ENCODE measurements around the gene PTPRB.

The PTPRB gene

DNA sequence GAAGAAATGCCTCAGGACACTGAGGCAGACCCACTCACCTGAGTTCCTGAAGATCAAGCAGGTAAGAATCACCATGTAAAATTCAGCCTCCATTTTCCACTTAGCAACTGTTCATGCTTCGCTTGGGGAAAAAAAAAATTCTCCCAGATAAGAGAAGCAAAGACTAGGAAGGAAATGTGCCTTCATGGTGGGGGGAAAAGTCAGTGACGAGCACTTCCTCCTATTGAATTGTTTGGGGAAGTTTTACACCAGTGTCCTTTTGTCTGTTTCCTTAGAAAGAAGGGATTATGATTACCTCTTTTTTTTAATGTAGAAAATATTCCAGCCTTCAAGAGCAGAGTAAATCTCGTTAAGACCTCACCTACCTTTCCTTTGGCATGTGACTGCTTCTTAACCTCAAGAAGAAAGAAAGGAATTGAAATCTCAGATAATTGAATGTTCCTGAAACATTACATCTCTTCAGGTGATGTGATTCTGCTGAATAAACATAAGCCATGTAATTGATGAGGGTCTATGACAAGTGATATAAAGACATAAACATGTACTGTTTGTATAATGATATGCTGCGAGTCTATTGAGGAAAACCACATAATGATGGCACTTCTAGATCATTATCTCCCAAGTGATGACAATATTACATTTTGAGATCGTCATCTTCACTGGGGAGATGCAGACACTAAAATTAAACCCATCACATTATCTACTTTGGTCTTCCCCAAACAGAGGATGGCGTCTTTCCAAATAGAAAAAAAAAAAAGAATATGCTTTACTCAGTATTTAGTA is at the start of gene PTPRB:
PTPRB (minus strand) TSS at position 127 of the 783 bp plus-strand sequence; CDS start at position 93, 34 bp downstream.
- no peak for DNase-seq (ENCODE audit: low read depth in 2 of 2)

DNA sequence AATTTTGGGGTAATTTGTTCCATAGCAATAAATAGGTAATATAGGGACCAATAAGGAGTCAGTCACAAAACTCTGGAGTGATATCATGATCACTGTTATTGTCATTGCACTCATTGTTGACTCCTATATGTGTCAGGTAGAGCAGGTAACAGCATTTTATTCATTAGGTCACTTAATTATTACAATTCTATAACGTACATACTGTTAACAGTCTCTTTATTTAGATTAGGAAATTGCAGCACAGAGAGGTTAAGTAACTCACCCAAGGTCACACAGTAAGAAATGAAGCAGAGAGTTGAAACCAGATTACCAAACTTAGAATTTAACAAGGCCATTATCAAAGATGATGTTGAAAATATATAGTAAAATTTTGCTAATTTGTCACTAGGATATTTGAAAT is 49.7 kb upstream of the PTPRB start:
- DNase-seq (ENCODE audit: low read depth in 2 of 2): no peak

DNA sequence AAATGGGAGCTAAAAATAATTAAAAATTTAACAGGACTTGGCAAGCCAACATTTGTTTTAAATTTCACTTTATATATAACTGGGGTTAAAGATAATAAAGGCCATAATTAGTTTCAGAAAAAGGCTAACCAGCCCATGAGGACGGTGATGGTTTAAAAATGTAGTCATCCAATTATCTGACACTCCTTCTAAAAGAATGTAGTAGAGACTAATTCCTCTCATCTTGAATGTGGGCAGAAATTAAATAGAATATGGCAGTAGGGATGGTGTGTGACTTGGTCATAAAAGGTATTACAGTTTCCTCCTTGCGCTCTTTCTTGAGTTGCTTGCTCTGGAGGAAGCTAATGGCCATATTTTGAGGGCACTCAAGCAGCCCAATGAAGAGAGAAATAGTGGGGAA is 49.1 kb upstream of the PTPRB start:
- DNase-seq (ENCODE audit: low read depth in 2 of 2): no peak

DNA sequence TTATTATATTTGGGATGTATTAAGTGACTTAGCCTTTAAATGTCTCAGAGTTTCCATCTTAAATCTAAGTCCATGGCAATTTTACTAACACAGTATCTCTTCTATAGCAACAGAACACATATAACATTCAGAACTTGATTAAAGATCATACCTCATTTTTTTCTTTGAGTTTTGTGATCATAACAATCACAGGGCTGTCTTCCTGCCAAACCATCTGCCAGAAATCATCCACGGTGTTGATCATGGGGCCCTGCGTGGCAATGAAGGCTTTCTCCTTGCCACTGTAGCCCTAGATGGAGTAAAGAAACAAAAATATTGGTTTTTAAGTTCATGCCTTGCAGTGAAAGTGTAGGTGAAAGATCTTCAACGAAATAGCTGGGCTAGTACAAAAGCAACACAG is 46.7 kb upstream of the PTPRB start:
- no peak for DNase-seq (ENCODE audit: low read depth in 2 of 2)

DNA sequence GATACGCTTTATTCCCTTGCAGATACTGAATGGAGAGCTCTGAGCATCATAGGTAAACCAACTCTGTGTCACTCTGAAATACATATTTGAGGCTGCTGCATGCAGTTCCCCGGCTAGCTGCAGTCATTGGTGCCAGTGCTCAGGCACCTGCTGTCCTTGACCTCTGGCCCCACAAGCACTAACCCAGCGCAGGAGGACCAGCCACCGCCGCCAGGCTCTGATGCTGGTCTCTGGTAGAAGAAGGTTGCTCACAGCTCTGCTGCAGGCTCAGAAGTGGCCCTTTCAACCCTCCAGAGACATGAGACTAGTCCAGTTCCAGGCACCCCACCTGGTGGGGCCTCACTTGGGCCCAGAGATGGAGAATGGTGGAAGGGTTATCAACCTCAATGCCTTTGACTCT is 34.5 kb upstream of the PTPRB start:
- DNase-seq (ENCODE audit: low read depth in 2 of 2): no peak

DNA sequence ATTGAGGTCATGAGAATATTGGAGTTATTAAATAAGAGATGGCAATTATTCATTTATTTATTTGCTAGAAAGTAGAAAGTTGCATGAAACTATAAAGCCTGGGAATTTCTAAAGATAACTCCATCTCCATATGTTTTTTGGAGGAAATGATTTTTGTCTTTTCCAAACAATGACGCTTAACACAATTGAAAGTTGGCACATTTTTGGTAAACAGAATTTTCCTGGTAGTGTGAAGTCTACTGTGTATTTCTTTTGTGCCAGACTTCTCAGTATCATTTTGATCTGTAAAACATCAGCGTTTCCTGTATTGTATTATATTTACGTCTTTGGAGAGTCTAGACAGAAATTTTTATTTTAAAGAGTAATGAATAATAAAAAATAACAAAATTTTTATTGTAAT is 33.7 kb upstream of the PTPRB start:
- DNase-seq (ENCODE audit: low read depth in 2 of 2): no peak

DNA sequence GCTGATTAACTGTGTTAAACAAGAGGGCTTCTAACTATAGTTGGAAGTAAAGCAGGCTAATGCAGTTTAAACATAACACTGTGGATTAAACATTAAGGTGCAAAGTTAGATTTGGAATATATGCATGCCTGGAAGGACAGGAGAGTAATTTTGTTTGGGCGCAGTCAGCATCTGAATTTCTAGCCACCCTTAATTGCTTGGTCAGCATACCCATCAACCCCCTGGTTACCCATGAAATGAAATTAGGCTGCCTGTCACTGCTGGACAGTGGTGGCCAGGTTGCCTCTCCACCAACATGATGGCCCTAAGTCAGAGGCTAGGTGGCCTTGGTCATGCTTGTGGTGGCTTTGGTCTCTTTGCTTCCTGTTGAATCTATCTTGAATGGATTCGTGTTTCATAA is 30.0 kb upstream of the PTPRB start:
- DNase-seq (ENCODE audit: low read depth in 2 of 2): no peak

DNA sequence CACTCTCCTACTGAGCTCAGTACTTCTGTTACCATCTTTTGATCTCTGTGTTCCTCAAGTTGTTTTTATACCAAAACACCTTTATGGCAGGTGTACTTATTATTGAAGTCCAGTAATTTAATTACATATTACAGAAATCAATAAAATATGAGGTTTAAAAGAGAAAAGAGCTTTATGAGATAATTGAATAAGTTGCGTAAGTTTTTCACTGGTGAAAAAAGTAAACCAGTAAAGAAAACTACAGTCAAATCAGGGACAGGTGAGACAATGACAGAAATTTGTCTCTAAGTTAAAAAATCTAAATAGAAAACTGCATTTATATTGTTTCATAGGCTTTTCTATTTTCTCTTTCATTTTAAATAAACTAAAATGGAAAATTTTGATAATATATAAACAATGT is 29.1 kb upstream of the PTPRB start:
- no peak for DNase-seq (ENCODE audit: low read depth in 2 of 2)

DNA sequence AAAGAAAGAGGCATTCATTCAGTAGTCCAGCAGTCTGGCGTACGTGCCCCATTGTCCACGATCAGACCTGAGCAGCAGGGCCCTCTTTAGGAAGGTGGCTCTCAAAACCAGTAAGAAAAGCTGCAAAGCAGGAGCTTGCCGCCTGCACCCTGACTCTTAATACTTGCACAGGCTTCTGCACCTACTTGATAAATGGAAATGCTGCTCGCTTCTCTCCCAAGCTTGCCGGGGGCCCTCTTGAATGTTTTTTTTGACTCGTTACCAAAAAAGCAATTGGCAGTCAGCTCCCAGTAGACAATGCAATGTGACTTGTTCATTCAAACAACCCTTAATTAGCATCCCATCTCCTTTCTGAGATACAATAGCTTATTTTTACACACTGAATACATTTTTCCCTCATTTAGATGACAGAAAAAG is 27.2 kb upstream of the PTPRB start:
- no peak for DNase-seq (ENCODE audit: low read depth in 2 of 2)

DNA sequence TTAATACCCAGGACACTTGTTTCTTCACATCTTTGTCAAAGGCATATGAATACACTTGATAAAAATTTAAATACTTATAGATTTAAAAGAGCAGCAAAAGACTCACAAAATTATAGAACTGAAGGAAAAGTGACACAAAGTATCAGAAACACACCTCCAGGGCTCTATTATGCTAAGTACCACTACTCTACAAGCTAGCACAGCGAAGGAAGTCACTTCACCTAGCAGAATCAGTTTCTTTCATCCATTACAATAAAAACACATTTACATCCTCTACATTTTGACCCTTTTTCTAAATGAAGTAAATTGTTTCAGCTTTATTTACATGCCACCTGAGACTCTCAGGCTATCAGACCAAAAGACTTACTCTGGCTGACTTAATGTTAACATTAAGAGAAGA is 26.6 kb upstream of the PTPRB start:
- no peak for DNase-seq (ENCODE audit: low read depth in 2 of 2)

DNA sequence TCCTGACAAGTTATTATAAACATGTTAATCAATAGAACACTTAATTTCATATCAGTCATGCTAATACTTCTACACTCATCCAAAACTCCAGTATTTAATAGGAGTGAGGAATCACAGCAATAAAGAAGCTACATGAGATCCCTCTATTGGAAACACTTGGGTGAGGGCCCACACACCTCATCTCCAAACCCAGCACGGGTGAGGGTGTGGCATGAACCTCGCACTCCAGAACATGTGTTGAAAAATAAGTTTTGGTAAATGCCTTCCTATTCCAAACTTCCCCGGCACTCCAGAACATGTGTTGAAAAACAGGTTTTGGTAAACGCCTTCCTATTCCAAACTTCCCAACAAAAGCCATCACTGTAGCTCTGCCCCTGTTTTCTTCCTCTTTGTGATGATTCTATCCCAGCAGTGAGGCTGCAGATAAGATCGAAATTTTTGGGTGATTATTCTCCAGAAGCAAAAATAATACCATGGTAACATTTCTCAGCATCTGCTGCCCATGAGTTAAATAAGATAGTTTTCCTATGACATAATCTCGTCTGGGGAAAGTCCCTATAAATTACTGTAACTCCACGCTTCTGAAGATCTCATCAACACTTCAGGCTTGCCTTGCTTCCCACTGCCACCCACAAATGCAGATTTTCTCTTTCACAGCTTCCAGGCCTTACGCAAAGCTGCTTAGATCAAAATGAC is 24.4 kb upstream of the PTPRB start:
- no peak for DNase-seq (ENCODE audit: low read depth in 2 of 2)

DNA sequence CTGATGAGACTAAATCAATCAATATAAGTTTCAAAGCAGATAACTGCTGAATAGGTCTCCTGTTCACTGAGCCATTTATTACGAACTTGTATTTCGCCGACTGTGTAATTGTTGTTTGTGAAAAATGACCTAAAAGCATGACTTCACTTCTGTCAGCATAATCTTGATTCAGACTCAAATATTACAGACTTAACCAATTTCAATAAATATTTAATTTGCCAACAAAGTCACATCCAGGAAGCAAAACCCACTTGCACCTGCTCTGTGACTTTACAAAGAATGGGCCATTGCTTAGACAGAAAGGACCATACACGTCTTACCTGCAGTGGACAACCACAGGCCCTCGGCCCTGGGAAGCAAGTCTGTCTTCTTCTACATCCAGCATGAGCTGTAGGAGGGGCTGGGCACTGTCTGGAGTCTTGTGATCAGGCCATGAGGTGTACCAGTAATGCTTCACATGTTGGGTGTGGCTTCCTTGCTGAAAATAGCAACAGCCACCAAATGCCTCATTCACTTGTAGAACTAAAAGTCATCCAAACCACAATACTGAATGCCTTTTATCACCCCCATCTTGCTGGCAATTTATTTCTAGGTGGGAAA is 23.5 kb upstream of the PTPRB start:
- no peak for DNase-seq (ENCODE audit: low read depth in 2 of 2)

DNA sequence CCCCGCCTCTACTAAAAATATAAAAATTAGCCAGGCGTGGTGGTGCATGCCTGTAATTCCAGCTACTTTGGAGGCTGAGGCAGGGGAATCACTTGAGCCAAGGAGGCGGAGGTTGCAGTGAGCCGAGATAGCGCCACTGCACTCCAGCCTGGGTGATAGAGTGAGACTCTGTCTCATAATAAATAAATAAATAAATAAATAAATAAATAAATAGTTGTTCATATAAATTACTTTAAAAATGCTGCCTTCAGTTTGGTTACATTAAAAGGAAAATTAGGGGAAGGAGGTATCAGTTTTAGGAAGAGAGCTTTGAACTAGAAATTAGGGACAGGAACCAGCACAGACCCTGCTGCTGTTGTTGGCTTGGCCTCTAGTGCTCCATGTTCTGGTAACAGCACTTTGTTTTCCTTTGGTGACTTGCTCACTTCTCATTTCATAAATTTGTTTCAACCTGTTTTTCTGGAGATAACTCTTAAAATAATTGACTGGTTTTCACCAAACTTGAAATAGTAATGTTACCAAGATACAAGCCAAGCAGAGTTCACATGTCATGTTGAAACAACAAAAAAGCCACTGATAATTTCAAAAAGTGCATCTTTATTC is 22.9 kb upstream of the PTPRB start:
- no peak for DNase-seq (ENCODE audit: low read depth in 2 of 2)

DNA sequence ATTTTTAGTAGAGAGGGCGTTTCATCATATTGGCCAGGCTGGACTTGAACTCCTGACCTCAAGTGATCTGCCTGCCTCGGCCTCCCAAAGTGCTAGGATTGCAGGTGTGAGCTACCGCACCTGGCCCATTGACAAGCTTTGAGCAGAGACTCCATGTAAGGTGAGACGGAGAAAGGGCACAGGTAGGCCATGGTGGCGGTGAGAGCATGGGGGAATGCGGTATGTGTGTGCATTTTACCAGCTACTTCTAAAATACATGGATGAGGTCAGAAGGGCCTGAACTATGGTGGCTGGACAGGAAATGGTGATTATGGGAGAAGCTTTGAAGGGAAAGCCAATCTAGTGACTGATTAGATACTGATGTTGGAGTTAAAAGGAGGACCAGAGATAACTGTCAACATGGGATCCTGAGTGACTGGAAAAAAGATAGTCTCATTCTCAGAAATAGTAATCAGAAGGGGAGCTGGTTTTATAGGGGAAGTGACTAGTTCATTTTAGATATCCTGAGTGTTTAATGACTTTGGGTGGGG is 21.9 kb upstream of the PTPRB start:
- no peak for DNase-seq (ENCODE audit: low read depth in 2 of 2)

DNA sequence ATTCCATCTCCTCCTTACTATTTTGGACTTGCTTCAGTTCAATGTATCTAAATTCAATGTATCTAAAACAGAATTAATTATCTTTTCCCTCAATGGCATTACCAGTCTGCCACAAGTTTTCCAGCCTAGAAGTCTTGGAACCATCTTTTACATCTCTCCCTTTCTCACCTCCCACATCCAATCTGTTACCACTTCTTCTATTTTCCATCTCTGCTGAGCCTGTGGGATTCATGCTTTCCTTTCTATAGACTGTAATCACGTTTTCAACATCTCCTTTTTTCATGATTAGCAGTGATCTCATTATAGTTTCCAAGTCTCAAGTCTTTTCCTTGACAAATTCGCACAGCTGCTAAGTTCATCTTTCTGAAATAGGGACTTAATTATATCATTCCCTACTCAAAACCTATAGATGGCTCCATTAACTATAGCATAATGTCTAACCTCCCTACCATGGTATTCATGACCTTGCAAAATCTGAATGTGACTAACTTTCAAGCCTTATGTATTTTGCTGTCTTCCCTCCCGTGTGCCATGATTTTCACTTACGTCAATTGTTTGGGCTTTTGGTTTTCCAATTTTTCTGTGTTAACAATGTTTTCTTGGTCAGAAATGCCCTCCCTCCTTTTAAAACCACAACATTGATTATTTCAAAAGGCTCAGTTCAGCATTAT is 20.5 kb upstream of the PTPRB start:
- DNase-seq (ENCODE audit: low read depth in 2 of 2): no peak

DNA sequence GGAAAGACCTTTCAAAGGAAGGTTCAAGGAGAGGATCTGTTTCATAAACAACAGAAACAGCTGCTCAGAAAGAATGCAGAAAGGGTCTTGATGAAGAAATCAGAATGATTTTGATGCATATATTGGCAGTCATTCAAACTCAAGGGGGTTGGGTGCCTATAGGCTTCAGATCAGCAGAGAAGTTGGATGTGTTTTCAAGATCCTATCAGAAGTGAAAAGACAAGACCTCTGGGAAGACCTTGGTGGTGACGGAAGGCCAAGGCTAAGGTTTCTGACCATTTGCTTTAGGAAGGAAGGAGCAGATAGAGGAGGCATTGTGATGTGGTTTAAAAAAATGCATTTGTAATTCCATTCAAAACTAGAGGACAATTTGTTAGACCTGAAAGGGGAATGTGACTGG is 15.2 kb upstream of the PTPRB start:
- no peak for DNase-seq (ENCODE audit: low read depth in 2 of 2)

DNA sequence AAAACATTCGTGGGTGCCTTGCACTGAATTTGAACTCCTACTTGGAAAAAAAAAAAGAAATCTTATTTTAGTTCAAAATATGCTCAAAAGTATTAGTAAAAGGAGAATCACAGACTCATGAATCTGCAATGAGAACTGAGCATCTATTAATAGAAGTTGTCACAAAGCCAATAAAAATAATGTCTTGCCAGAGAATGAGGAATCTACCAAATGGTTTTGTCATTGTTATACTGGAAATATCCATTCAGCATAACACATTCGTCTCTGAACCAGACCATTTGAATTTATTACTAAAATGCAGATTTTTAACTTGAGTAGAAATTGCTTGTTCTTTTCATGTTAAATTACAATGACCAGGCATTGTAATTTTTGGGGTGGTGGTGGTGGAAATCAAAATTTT is 11.6 kb upstream of the PTPRB start:
- DNase-seq (ENCODE audit: low read depth in 2 of 2): no peak

DNA sequence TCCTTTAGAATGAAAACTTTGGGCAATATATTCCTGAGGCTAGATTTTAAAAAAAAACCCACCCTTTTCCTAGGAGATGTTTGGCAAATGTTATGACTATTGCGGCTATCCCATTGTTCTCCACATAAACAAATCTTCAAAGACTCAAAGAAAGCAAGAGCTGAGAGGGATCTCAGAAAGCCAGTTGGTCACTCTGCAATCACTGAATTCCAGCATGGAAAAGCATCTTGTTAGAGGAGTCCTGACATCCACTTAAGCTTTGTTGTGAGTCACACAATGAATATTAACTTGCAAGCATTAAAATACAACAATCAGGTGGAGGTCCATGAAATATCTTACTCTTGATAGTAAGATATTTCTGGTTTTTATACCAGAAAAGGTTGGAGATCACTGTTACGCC is 11.0 kb upstream of the PTPRB start:
- no peak for DNase-seq (ENCODE audit: low read depth in 2 of 2)

DNA sequence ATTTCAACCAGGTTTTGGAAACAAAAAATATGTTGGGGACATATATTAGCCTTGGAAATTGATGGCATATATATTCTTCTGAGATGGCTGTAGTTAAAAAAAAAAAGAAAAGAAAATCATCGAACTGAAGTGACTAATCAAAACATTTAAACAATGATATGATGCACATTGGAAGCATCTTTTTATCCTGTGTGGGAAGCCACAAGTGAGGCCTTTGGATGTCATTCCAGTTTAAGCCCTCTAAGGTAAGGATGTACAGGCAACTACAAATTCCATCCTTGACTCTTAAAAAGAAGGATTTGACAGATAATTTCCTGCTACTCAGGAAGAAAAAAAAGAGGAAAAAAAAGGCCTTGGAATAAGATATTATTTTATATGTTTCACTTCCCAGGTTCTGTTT is 9.6 kb upstream of the PTPRB start:
- no peak for DNase-seq (ENCODE audit: low read depth in 2 of 2)

DNA sequence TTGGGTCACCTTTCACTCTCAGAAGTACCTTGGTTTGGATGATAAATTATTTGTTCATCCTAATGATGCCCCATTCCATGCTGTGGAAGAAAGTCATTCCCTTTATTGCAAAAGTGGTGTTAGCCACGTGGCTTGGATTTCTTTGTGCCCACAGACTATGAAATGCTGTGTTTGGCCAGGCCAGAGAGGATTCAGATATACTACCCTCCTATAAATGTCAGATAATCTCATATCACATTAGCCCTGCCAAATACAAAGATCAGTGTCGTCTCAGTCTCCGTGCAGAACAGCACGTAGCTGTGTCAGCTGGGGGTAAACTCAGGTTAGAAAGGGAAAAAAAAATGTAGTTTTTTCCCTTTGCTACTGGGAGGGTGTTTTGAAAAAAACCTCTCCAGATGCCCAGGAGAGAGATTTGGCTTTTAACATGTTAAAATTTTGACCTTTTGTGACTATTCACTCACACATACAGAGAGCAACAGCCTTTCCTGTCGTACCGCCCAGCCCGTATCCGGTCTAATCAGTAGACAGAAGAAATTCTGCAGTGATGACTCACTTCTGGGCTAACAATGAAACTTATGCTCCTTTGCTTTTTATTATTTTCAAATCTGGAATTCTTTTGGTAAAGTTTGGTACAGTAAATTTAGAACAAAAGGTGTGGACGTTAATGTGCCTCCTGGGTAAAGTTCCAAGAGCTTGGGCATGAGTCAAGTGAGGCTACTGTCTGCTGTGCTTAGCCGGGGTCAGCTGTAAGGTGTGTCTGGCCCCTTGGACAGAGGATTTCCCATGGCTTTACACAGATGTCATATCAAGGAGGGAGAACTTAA is 8.5 kb upstream of the PTPRB start:
- DNase-seq (ENCODE audit: low read depth in 2 of 2): no peak

DNA sequence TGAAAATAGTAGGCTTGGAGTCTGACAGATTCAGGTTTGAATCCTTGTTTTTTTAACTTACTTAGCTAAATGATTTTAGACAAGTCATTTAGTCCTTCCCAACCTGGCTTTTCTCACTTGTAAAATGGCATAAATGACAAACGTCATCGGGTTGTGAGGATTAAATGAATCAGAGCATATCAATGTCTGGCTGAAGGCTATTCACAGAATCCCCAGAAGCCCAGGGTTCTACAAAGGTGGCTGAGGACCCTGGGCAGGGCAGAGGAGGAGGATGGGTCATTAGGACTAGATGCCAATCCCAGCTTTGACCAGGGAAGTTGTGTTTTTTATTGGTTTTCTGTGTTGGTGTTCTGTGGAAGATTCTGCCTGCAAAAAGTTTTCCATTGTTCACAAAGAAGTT is 7.6 kb upstream of the PTPRB start:
- no peak for DNase-seq (ENCODE audit: low read depth in 2 of 2)
